Fibroblast of lung (primary cell): Measurements from ENCODE around the gene FDXR. TPM values are rescaled to one million over a fixed set of nuclear protein-coding genes. Genes with fewer than 3 reads are reported as not detected.
A peak's percentile ranks its signal among the peaks of the same experiment; 100 is the strongest.

ENCODE experiments used
- DNase-seq, 2 donors: peaks; one replicate each; pipeline versions ENCODE4 v3.0.0 to v3.0.0-alpha.2; 2010; ENCODE audit warnings: low read depth in 2 of 2
- H2AFZ ChIP-seq: 2 replicates; pipeline ENCODE4 v1.5.1; 2012; ENCODE audit warnings: low read length, control low read depth, inconsistent platforms
- H3K27ac ChIP-seq: 2 replicates; pipeline ENCODE4 v1.5.1; 2011; ENCODE audit warnings: low read length, control low read depth; ENCODE audit not compliant: insufficient read depth
- H3K27me3 ChIP-seq: 2 replicates; pipeline ENCODE4 v1.5.1; 2011; ENCODE audit warnings: mild to moderate bottlenecking, low read length; ENCODE audit not compliant: control insufficient read depth, insufficient read depth
- H3K36me3 ChIP-seq: 2 replicates; pipeline ENCODE4 v1.5.1; 2011; ENCODE audit warnings: low read length; ENCODE audit not compliant: control insufficient read depth, insufficient read depth
- H3K4me1 ChIP-seq: 2 replicates; pipeline ENCODE4 v1.5.1; 2011; ENCODE audit warnings: low read length; ENCODE audit not compliant: control insufficient read depth, insufficient read depth; ENCODE audit errors: extremely low read depth
- H3K4me2 ChIP-seq: 2 replicates; pipeline ENCODE4 v1.5.1; 2011; ENCODE audit warnings: low read length, control low read depth; ENCODE audit not compliant: insufficient read depth; ENCODE audit errors: extremely low read depth
- H3K4me3 ChIP-seq, 4 experiments: fragments of 200-600 bp in 1 of 4; sonication (generic) in 1 of 4; replicated peaks in 1 of 4; 2 replicates each; pipeline ENCODE4 v1.5.1; 2011 to 2016; ENCODE audit warnings: low read length in 4 of 4, low read depth in 3 of 4, mild to moderate bottlenecking in 3 of 4, control low read depth in 2 of 4, inconsistent platforms in 1 of 4, mixed read lengths in 1 of 4; ENCODE audit not compliant: insufficient read depth in 1 of 4; ENCODE audit errors: control extremely low read depth in 1 of 4
- H3K79me2 ChIP-seq: 2 replicates; pipeline ENCODE4 v1.5.1; 2012; ENCODE audit warnings: mild to moderate bottlenecking, low read length, inconsistent platforms; ENCODE audit not compliant: control insufficient read depth, insufficient read depth
- H3K9ac ChIP-seq: 2 replicates; pipeline ENCODE4 v1.5.1; 2011; ENCODE audit warnings: mild to moderate bottlenecking, low read length, control low read depth; ENCODE audit not compliant: insufficient read depth
- H3K9me3 ChIP-seq: 2 replicates; pipeline ENCODE4 v1.5.1; 2012; ENCODE audit warnings: low read depth, low read length; ENCODE audit not compliant: control insufficient read depth, insufficient read depth
- H4K20me1 ChIP-seq: 2 replicates; pipeline ENCODE4 v1.5.1; 2011; ENCODE audit warnings: low read length; ENCODE audit not compliant: control insufficient read depth, insufficient read depth; ENCODE audit errors: extremely low read depth
- EZH2 ChIP-seq: IDR thresholded peaks from 2 replicates; pipeline ENCODE4 v1.5.1; 2012; ENCODE audit warnings: low read length, control low read depth, mild to moderate bottlenecking; ENCODE audit errors: missing control alignments
- polyA plus RNA-seq, 2 donors: library from polyadenylated mRNA; depleted of rRNA in 1 of 2; stranded (reverse) in 1 of 2; unstranded in 1 of 2; fragments of >200 nt; gene quantifications; 2 replicates each; pipeline ENCODE4 v1.2.1, GENCODE V29; 2011 to 2012; ENCODE audit warnings: missing spikeins in 1 of 2
- total RNA-seq: library from RNA; depleted of rRNA; stranded (reverse); fragments of >200 nt; gene quantifications from 2 replicates; pipeline ENCODE4 v1.2.1, GENCODE V29; 2014
- TF ChIP-seq, protein P1 (sequence below), 2 donors: IDR thresholded peaks in 1 of 2; conservative IDR thresholded peaks in 1 of 2; 1 replicate in 1 of 2; 2 replicates in 1 of 2; pipeline ENCODE4 v1.5.1; 2011 to 2012; ENCODE audit warnings: low read length in 2 of 2, control low read depth in 1 of 2, inconsistent platforms in 1 of 2, low read depth in 1 of 2, mild to moderate bottlenecking in 1 of 2

Gene FDXR
- total and polyA plus RNA-seq, 2 donors (not counting 1 experiment from before 2014, with no cell fraction given): 6.8 to 71.0 TPM

DNA sequence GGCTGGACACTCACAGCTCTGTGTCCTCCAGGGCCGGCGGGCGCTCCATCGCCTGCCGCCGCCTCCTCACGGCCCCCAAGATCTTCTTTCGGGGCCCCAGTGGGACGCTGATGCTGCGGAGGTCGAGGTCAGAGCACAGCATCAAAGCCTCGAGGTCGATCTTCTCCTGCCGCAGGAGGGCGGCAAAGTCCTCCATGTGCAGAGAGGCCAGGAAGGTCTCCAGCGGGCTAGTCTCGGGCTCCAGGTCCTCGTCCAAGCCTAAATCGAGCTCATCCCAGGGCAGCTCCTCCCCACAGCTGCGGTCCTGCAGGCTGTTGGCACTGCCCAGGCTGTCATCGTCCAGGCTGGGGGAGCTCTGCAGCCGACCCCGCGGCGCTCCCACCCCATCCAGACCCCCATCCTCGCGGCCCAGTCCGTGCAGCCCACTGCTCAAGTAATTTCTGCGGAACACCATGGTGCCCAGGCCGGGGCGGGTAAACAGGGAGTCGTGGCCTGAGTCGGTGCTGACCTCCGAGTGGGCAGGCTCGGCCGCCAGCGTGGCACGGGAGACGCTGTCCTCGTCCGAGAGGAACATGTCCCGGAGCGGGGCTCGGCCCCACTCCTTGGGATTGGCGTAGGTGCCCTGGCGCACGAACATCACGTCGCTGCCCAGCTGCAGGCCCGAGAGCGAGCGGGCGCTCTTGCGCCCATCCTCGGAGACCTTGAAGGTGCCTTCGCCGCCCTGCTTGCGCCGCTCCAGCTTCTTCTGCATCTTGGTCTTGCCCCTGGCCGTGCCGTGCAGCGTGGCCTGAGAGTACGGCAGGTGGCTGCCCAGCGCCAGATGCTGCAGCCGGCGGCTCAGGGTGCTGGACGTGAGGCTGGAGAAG lies 46.9 kb upstream of the FDXR start:
- Histone ChIP-seq H3K36me3 (no peaks in the 10 kb centered on the region), H3K27ac (no peak overlapping the region), H4K20me1 (no peaks in the 10 kb centered on the region), H3K4me2 (no peak overlapping the region), H3K27me3 (peaks cover 29% of the 10 kb centered on the region), H3K9me3 (no peaks in the 10 kb centered on the region), H3K4me3 (no peak overlapping the region), H2AFZ (no peak overlapping the region), H3K4me1 (no peaks in the 10 kb centered on the region), H3K79me2 (no peaks in the 10 kb centered on the region), H3K9ac (no peak overlapping the region)
- peak in 1 of 2 donors; percentile 6 for DNase-seq
- TF ChIP-seq, protein P1, sequence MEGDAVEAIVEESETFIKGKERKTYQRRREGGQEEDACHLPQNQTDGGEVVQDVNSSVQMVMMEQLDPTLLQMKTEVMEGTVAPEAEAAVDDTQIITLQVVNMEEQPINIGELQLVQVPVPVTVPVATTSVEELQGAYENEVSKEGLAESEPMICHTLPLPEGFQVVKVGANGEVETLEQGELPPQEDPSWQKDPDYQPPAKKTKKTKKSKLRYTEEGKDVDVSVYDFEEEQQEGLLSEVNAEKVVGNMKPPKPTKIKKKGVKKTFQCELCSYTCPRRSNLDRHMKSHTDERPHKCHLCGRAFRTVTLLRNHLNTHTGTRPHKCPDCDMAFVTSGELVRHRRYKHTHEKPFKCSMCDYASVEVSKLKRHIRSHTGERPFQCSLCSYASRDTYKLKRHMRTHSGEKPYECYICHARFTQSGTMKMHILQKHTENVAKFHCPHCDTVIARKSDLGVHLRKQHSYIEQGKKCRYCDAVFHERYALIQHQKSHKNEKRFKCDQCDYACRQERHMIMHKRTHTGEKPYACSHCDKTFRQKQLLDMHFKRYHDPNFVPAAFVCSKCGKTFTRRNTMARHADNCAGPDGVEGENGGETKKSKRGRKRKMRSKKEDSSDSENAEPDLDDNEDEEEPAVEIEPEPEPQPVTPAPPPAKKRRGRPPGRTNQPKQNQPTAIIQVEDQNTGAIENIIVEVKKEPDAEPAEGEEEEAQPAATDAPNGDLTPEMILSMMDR (conservative IDR thresholded peaks at IDR 0.05 in 1 of 2, IDR thresholded peaks at IDR 0.05 in 1 of 2; ENCODE audit: low read depth in 1 of 2, low read length in 2 of 2): peak in 1 of 2 donors; percentile 25
- TF ChIP-seq EZH2: no peak

DNA sequence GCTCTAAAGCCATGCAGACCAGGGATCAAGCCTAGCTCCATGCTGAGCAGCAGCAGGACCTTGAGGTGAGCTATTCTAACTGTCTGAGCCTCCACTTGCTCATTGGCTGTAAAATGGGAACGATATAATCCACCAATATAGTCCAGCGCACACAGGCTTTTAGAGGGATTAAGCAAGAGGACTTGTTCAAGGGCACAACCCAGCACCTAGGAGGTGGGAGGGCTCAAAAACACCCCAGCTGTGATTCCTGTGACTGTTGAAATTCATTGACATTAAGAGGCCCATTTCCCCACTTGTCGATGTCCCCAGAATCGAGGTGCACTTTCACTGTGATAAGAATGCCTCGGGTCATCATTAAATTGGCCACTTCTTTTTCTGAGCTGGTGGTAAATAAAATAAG lies 46.1 kb upstream of the FDXR start:
- Histone ChIP-seq H3K27me3 (peaks cover 21% of the 10 kb centered on the region), H3K9me3 (no peaks in the 10 kb centered on the region), H3K4me2 (no peak overlapping the region), H3K27ac (no peak overlapping the region), H3K9ac (no peak overlapping the region), H3K79me2 (no peaks in the 10 kb centered on the region), H2AFZ (no peak overlapping the region), H3K4me1 (no peaks in the 10 kb centered on the region), H3K36me3 (no peaks in the 10 kb centered on the region), H4K20me1 (no peaks in the 10 kb centered on the region), H3K4me3 (no peak overlapping the region)
- DNase-seq: no peak
- TF ChIP-seq, protein P1 (conservative IDR thresholded peaks at IDR 0.05 in 1 of 2, IDR thresholded peaks at IDR 0.05 in 1 of 2; ENCODE audit: low read depth in 1 of 2, low read length in 2 of 2): no peak
- no peak for TF ChIP-seq EZH2

DNA sequence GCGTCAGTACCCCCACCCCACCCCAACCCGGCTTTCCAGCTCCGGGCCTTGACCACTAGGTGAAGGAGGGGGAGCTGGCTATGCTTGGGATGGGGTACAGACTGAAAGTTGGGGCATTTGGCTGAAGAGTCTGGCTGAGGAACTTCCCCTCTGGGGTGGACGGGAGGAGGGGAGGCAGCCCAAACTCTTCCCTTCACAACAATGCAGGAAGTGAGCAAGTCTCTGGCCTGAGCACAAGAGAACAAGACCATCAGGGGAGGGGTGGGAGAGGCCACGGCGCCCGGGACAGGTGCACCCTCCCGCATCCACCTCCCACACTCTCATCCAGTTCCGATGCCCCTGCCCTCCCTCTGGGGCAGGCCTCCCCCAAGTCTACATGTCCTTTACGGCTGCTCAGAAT lies 44.6 kb upstream of the FDXR start:
- no peak overlapping the region for H3K27ac ChIP-seq
- no peak overlapping the region for H3K4me2 ChIP-seq
- no peak overlapping the region for H3K9ac ChIP-seq
- DNase-seq: no peak
- no peak for TF ChIP-seq EZH2
- TF ChIP-seq, protein P1 (conservative IDR thresholded peaks at IDR 0.05 in 1 of 2, IDR thresholded peaks at IDR 0.05 in 1 of 2; ENCODE audit: low read depth in 1 of 2, low read length in 2 of 2): no peak
- H2AFZ ChIP-seq: no peak overlapping the region
- peaks cover 13% of the 10 kb centered on the region for H3K27me3 ChIP-seq
- H3K36me3 ChIP-seq: no peaks in the 10 kb centered on the region
- H4K20me1 ChIP-seq: no peaks in the 10 kb centered on the region
- no peak overlapping the region for H3K4me3 ChIP-seq
- H3K9me3 ChIP-seq: no peaks in the 10 kb centered on the region
- no peaks in the 10 kb centered on the region for H3K4me1 ChIP-seq
- no peaks in the 10 kb centered on the region for H3K79me2 ChIP-seq
